IPS-11a (cell line): Measurements from ENCODE around the gene RBP3.

Experiments
- H3K4me3 ChIP-seq: one replicate; pipeline ENCODE4 v1.5.1; 2013; ENCODE audit warnings: low read depth, low read length, control low read depth

RBP3 gene

DNA sequence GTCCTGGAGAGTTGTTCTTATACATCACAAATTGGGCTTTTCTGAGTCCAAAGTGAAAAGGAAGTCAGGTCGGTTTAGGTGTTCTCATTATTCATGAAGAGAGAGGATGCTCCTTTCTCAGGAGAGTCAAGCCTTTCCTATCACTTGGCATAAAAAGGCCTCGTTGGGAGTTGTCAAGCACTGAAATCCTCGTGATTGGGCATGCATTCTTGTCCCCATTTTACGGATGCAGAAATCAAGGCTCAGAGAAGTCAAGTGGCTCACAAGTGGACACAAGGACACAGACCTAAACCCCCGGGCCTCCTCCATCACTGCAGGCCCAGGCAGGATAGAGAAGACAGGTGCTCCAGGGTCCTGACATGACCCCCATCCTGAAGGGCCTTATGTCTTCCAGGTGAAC lies 8.5 kb downstream of the RBP3 start:
- no peak overlapping the region for H3K4me3 ChIP-seq

DNA sequence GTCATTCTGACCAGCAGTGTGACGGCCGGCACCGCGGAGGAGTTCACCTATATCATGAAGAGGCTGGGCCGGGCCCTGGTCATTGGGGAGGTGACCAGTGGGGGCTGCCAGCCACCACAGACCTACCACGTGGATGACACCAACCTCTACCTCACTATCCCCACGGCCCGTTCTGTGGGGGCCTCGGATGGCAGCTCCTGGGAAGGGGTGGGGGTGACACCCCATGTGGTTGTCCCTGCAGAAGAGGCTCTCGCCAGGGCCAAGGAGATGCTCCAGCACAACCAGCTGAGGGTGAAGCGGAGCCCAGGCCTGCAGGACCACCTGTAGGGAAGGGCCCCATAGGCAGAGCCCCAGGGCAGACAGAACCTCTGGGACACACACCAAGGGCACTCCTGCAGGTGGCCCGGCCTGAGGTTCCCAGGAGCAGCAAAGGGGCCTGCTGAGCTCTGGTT lies 9.0 kb downstream of the RBP3 start:
- H3K4me3 ChIP-seq = no peak overlapping the region

DNA sequence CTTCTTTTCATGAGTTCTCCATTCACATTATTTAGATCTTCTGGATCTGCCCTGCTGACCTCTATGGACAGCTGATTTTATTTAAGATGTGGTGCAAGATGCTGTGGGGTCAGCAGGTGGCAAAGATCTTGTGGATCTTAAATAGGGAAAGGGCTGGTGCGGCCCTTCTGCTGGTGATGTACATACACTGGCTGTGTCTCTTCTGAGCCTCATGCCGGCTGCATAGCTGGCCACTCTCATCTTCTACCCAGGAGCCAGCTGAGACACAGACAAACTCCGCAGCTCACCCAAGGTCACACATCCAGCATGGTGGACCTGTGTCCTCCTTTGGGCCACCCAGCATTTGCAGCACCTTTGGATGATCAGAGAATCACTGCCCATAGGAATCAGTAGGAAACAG lies 9.7 kb downstream of the RBP3 start:
- H3K4me3 ChIP-seq = no peak overlapping the region

DNA sequence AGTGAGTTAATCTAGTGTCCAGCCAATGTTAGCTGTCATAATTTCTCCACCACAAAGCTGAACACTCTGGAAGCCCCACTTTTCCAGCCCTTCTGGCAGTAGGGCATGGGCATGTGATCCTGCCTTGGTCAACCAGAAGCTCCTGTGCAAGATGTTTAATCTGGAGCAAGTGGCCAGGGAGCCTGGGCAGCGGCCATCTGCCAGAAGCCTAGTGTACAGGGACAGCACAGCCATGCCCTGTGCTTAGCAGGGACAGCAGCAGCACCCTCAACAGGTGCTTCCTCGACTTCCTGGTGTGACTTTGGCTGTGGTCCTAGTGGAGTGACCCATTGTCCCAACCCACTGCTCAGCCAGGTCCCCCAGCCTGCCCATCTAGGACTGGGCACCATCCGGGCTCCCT lies 10.3 kb downstream of the RBP3 start:
- H3K4me3 ChIP-seq = no peak overlapping the region

DNA sequence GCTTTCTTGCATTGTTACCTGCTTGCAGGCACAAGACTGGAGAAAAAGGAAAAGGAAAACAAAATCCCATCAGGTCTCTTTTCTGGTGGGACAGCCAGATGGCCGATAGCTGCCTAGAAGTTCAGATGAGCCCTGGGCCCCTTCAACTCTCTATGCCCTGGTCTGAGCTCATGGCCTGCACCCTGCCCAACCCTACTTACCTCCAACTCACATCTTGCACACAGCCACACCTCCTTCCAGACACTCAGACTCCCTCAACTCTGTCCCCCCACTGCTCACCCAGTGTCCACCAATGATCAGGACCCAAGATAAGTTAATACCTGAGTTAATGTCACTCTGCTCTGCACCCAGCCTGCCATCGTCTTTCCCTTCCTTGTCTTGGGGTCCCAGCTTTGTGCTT lies 10.9 kb downstream of the RBP3 start:
- no peak overlapping the region for H3K4me3 ChIP-seq

DNA sequence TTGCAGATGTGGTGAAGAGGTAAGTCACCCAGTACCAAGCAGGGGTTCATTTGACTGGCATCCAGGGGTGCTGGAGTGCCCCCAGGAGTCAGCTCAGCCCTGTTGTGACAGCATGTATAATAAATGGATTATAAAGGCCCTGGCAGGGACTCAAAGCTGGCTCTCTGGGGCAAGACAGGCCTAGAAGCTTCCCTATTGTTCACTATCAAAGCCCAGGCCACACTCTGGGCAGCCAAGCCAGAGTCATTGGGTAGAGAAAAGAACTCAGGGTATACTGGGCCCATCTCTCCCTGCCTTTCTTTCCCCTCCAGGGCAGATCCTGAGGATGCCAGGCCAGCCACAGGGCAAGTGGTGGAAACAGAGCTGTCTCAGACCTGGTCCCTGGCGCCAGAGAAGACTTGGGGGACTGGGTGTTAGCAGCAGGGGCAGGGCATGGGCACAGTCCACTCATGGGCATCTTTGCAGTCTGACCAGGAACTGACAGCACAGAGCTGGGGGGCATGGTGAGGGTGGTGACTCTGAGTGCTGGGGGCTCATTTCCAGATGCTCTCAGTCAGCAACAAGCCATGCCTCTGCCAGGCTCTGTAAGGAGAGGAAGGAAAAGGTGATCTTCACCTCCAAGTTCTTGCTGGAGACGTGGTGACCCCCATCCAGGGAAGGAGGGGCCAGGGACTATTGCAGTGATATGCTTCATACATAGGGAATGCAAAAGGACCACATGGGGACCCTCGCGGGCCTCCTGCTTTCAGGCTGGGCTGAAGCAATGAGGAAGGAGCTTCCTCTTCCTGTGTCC lies 11.7 kb downstream of the RBP3 start:
- H3K4me3 ChIP-seq = no peak overlapping the region

DNA sequence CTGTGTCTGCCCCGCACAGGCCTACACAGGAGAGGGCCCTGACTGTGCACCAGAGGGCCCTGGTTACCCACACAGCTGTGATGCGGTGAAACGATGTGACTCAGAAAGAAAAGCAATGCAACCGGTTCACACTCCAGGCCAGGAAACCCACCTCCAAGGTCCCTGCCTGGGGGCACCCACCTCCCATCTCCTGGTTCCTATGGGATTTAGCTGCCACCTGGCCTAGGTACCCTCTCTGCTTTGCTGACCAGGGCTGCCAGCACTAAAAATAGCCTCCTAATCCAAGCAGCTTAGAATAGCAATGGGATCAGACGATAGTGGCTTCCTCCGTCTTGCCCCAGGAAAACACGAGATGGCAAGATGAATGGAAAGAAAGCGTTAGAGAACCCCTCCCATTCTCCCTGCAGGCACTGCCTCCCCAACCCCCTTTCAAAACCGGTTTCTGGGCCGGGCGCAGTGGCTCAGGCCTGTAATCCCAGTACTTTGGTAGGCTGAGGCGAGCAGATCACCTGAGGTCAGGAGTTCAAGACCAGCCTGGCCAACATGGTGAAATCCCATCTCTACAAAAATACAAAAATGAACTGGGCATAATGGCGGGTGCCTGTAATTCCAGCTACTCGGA lies 12.4 kb downstream of the RBP3 start:
- no peak overlapping the region for H3K4me3 ChIP-seq

DNA sequence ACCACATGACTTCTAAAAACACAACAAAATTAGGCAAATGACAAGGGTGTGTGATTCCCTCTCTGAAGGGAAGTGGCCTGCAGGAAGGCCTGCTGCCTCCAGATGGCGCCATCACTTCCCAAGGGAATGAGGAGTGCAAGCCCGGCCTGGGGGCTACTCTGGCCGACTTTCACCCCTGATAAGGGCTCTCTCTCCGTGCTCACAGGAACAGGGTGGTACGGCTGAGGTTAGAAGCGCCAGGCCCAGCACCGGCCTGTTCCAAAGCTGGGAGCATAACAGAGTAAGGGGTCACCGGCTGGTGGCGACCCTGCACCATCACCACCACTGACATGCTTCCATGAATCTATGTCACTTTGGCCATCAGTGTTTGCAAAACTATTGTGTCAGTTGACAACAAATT lies 13.1 kb downstream of the RBP3 start:
- no peak overlapping the region for H3K4me3 ChIP-seq

DNA sequence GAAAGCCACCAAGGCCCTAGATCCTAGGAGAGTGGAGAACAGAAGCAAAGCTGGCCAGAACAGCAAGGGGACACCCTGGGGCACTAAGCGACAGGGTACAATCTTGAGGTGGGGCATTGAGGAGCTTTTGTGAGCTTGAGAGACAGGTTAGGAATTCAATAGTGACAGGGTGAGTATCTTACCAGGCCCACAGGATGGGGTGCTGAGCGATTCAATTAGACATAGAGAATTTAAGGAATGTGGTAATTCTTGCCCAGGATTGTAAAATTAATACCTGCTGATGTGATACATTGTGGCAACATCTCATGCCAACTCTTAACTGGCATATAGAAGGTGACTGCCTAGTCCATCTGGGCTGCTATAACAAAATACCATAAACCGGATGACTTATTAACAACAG lies 14.0 kb downstream of the RBP3 start:
- no peak overlapping the region for H3K4me3 ChIP-seq

DNA sequence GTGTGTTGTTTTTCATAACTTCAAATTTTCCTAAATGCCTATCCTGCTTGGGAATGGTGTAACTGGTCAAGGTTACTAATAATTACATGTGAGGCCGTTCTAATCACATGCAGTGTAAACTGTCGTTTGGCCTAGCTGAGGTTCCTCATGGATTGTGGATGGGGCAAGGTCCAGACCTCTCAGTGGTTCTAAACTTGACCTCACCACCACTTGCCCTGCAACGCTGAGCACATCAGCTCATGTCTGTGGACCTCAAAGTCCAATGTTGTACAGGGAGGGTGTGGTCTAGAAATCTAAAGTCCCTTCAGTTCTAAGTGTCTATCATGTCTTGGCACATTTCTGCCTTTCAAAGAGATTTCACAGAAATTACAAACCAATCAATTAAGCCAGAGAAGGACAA lies 15.6 kb downstream of the RBP3 start:
- H3K4me3 ChIP-seq = no peak overlapping the region

DNA sequence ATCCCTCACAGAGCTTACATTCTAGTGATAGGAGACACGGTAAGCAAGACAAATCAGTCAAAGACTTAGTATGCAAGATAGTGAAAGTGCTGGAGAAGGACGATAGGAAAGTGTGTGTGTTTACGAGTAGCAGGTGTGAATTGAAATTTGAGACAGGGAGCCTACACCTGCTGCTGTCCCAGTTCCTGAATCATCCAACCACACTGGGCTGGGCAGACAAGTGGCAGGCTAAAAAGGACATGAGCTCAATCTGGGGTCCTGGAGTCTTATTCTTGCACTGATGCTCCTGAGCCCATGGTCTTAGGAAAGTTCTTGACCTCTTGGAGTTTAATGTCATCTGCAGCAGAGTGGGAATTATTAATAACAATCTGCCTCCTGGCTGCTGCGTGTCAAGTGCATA lies 16.2 kb downstream of the RBP3 start:
- H3K4me3 ChIP-seq = no peak overlapping the region

DNA sequence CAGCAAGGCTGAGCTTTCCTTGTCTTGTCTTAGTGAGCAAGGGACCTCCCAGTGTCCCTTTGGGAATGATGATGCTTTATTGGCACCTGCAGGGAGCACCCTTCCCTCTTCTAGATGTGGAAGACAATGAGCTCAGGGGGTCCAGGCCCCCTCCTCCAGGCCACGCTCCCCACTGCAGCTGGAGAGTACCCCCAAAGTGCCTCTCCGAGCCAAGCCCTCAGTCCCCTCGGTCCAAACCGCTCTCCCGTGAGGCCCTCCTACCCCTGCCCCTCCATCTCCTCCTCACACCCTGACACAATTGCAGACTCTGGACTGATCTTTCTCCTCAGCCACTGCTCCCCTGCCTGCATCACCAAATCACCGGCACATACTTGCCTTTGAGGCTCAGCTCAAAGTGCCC lies 16.7 kb downstream of the RBP3 start:
- no peak overlapping the region for H3K4me3 ChIP-seq

DNA sequence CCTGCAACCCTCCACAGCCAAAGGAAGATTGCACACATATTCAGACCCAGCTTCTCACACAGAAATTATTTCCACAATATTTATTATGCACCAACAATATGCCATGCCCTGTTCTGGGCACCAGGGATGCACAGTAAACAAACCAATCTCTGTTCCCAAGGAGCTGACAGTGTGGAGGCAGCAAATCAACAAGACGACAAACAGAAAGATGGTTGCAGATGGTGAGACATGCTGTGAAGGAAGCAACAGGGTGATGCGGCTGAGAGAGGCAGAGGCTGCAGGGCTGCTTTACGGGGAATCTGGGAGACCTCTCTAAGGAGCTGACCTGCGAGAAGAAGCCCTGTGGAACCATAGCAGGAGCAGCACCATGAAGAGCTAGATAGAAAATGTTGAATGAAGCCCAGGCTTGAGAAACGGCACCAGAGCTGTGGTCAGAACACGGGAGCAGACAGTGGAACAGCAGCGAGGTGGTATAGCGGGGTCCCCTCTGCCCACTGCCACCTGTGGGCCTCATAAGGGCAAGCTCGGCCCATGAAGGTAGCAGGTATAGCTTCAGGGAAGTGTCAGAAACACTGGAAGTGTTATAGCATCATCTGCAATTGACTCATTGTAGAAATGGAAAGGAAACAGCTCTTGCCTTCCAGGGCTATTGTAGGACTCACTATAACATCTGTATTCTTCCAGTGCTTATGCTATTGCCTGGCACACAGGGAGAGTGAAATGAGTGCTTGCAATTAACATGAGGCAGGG lies 17.4 kb downstream of the RBP3 start:
- no peak overlapping the region for H3K4me3 ChIP-seq

DNA sequence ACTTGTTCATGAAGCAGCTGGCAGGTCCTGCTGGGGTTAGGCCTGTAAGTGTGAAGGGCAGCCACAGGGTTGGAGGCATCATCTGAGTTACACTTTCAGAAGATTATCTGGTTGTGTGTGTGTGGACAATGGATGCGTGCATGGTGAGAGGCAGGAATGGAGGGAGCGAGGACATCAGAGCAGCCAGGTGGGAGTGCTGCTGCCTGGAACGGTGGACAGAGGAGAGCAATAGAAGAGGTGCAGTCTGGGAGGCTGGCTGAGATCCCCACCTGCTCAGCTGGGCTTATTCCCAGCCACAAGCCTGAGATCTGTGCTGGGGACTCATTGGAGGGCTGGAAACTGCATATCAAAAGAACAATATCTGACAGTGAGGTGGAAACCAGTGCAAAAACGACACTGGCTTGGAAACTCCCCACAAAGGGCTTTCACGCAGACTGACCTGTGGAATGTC lies 18.0 kb downstream of the RBP3 start:
- no peak overlapping the region for H3K4me3 ChIP-seq

DNA sequence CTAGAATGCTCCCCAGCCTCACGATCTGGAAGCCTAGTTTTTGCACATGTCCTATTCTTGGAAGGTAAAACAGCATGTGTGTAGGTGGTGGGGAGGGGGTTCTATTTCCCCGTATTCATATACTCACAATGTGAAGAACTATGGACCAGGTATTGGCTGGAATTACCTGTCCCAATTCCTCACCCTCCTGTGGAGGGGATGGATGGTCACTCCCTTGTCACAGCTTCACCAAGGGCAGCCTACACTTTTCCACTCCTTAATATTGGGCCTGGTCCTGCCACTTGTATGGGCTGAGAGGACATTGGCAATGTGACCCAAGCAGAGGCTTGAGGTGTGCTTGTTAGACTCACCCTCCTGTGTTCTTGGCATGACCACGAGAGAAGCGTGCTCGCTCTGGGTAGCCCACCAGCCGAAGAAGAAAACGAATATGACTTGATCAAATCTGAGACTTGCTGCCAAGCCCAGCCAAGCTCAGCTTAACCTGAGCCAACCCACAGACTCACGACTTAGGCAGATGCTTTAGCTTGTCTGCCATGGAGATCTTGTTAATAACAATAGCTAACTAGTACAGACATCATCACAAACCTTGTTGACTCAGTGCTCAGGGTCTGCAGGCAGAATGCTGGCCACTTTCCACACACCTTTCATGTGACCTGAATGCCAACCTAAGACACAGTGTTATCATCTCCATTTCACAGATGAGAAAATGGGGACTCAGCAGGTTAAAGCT lies 18.7 kb downstream of the RBP3 start:
- no peak overlapping the region for H3K4me3 ChIP-seq

DNA sequence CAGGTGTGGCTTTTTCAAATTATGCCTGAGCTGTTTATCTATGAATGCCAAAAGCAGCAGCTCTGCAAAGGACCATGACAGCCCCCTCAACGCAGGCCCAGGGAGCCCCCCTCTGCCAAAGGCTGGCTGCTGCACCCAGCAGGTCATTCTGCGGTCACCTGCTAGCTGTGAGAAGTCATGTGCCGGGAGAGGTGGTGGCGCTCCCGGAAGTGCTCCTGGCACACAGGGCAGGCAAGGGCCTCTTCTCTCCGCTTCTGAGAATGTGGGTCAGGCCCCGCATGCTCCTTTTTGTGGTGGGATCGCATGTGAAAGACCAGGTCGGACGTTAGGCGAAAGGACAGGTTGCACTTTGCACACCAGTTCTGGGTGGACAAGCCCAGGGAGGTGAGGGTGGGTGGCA lies 19.5 kb downstream of the RBP3 start:
- no peak overlapping the region for H3K4me3 ChIP-seq

DNA sequence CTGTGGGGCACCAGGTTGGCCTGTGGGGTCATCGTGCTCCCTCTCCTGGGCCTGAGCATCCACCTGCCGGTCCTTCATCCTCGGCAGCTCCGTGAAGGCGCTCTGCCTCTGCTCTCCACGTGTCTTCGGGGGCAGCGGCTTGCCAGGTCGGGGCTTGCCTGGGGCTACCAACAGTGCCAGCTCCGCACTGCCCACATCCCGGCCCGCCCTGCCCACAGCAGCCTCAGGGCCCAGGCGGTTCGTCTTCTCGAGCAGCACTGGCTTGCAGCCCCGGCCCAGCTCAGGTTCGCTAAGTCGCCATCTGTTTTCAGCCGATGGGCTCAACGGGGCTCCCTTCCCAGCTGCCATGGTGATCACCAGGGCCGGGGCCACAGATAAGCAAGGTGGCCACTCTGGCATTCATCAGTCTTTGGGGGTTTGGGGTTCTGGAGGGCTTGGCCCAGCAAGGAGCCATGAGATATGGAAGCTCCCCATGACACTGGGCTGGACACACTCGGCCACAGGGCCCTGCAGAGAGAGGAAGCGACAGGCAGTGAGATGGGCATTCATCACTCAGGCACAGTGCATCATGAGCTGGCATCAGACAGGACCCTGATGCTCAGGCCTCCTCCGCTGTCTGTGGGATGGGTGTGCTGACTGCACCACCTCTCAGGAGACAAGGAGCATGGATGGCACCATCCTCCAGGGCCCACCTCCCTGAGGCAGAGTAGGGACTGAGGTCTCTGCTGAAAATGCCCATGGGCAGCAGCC lies 20.4 kb downstream of the RBP3 start:
- no peak overlapping the region for H3K4me3 ChIP-seq

DNA sequence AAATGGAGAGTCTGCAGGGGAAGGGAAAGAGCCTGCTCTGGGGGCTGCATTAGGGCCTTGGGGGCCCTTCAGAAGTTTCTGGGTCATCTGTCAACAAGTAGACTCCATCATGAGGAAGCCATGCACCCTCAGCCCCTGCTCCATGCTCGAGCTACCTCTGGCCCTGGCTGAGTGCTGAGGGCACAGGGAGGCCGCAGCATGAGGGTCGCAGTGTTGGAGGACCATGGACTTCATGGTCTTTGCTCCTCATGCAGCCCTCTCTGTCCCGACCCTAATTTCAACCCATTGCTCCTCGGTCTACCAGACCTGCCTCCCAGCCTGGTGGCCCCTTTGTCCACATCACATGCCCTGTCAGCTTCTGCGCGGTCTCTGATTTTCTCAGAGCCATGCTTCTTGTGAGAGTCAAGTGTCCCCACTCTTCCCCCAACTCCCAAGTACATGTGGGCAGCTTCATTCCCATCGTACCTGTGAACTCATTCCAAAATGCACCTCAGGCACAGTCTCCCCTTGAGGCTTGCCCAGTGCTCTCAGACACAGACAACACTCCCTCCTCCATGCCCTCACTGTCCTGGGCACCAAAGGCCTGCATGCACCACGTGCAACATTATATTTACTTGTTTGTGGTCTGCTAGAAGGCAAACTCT lies 21.2 kb downstream of the RBP3 start:
- H3K4me3 ChIP-seq = no peak overlapping the region

DNA sequence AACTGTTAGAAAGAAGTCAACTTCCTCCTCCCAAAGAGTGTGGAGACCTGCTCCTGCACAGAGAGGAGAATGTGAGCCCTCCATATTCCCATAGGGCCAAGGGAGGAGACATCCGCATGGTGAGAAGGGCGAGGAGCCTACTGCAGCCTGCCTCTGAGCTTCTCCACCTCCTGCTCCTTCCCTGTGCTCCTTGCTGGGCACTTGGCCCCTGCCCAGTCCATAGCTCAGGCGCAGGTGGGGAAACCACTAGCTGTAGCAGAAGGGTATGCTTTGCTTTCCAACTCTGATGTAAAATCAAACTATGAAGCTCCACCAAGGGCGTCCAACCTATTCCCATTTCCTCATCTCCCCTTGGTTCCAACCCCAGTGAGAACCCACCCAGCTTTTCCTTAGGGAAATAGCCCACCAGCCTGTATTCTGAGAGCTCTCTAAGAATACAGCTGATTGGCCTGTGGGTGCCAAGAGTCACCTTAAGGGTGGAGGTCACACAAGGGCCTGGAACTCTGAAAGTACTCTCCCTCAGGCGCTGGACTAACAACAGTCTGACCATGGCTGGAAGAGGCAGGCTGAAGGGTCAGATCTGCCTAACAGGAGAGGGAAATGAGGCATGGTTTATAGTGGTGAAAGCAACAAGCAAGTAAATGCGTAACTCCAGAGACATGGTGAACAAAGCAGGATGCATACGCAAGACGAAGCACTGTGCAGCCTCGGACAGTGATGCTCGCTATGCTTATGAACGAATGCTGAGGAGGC lies 22.0 kb downstream of the RBP3 start:
- H3K4me3 ChIP-seq = no peak overlapping the region
